GM19025 (cell line): ENCODE measurements around the gene C19orf38.
"Not testable (repeated sequence)": the region's sequence is repeated elsewhere in the genome, so short reads cannot be mapped to it uniquely, and the experiment has no call there.

Experiments used
- ATAC-seq: cut with Tn5 transposase; IDR thresholded peaks from one replicate; pipeline ENCODE4 v1.9.1; 2021; ENCODE audit warnings: mild to moderate bottlenecking, low read depth, moderate library complexity; ENCODE audit not compliant: unreplicated experiment

The C19orf38 gene

DNA sequence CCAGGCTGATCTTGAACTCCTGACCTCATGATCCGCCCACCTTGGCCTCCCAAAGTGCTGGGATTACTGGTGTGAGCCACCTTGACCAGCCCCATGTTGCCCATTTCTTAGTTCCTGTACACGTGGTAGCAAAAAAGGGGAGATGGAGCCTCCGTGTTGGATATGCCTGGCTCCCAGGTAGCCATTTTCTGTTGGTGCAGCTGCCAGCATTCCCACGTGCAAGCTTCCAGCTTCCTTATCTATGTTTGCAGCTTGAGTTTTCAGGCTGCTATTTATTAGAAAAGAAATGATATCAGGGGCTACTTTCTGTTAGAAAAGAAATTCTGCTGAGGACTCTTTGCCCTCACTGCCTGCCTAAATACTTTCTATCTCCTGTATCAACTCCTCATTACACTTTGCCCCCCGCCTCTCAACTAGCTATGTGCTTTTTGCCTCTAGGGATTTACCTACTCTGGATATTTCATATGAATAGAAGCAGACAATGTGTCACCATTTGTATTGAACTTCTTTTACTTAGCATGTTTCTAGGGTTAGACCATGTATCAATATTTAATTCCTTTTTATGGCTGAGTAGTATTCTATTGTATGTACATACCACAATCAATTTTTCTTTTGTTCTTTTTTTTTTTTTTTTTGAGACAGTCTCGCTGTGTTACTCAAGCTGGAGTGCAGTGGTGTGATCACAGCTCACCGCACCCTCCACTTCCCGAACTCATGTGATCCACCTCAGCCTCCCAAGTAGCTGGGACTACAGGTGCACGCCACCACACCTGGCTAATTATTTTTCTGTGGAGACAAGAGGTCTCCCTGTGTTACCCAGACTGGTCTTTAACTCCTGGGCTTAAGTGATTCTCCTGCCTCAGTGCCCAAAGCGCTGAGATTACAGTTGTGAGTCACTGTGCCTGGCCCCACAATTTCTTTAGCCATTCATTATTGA lies 8.8 kb upstream of the C19orf38 start:
- no peak for ATAC-seq

DNA sequence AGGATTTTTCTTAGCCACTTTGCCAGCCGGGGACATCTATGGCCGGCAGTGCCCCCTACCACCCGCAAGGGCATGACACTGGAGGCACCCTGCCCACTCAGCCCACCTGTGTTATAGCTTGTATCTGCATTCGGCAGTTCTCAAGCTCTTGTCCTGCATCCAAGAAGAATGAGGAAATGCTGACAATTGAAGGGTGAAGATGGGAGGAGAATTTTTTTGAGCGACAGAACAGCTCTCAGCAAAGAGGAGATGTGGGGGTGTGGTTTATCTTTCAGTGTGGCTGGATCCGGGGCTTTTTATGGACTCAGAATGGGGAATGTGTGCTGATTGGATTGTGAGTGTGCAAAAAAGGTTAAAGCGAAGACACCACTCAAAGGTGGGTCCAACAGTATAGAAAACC lies 5.4 kb upstream of the C19orf38 start:
- no peak for ATAC-seq

DNA sequence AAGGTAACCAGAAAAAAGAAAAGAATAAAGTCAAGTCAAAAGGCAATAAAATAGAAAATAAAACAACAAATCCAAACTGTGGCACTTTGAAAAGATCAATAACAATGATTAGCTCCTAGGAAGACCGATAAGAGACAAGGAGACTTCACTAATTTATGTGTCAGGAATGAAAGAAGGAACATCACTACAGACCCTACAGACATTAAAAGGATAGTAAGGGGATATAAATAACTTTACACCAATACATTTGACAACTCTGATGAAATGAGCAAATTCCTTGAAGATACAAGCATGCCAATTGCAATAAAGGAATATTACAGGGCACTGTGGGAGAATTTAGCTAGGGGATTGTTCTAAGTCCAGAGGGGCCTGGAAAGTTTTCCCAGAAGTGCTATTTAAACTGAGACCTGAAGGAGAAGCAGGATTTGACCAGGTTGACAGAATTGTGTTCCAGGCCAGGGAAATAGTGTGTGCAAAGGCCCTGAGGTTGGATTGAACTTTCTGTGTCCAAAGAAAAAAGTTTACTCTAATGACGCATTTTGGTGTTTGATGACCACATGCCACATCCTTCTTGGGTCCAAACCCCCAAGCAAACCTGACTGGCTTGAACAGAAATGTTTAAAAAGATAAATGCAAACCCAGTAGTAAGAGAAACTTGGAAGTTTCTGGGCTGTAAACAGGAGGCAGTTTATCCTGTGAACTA lies 1.6 kb upstream of the C19orf38 start:
- ATAC-seq: no peak

DNA sequence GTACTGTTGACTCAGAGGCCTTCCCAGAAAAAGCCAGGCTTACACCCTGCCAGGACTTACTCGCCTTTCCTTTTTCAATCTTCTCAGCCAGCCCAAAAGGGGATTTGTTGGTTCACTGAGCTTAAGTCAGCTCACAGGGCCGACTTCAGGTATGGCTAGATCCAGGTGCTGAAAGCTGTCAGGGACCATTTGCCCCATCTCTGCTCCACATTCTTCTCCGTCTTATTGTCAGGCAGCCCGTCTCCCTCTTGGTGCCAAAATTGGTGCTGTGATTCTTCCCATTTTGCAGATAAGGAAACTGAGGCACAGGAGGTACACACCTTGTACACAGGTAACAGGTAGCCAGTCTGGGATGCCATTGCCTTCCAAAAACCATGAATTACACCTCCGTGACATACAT lies 2.4 kb downstream of the C19orf38 start:
- no peak for ATAC-seq

DNA sequence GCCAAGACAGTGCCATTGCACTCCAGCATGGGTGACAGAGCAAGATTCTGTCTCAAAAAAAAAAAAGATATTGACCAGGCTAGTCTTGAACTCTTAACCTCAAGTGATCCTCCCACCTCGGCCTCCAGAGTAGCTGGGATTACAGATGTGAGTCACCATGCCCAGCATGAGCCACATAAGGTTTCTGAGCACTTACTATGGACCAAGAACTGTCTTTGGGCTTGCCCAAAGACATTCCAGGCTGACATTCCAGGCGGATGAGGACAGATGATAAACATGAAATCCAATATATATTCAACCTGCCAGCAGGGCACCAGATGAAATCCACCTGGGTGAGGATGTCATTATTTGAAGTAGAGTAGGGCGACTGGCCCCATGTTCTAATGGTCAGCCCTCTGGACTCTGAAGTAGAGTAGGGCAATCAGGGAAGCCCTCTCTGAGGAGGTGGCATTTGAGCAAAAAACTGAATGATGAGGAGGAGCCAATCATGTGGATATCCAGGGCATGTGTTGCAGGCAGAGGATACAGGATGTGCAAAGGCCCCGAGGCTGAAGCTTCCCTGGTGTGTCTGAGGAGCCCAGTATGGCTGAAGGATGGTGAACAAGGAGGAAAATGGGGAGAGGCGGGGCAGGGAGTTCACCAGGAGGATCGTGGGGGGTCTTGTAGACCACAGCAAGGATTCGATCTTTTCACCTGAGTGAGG lies 4.0 kb downstream of the C19orf38 start:
- ATAC-seq: no peak

DNA sequence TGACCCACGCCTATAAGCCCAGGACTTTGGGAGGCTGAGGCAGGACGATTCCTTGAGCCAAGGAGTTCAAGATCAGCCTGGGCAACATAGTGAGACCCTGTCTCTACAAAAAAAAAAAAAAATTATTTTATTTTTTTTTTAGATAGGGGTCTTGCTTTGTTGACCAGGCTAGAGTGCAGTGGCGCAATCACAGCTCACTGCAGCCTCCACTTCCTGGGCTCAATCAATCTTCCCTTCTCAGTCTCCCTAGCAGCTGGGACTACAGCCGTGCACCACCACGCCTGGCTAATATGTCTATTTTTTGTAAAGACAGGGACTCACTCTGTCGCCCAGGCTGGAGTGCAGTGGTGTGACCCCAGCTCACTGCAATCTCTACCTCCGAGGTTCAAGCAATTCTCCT lies 4.7 kb downstream of the C19orf38 start:
- no peak for ATAC-seq

DNA sequence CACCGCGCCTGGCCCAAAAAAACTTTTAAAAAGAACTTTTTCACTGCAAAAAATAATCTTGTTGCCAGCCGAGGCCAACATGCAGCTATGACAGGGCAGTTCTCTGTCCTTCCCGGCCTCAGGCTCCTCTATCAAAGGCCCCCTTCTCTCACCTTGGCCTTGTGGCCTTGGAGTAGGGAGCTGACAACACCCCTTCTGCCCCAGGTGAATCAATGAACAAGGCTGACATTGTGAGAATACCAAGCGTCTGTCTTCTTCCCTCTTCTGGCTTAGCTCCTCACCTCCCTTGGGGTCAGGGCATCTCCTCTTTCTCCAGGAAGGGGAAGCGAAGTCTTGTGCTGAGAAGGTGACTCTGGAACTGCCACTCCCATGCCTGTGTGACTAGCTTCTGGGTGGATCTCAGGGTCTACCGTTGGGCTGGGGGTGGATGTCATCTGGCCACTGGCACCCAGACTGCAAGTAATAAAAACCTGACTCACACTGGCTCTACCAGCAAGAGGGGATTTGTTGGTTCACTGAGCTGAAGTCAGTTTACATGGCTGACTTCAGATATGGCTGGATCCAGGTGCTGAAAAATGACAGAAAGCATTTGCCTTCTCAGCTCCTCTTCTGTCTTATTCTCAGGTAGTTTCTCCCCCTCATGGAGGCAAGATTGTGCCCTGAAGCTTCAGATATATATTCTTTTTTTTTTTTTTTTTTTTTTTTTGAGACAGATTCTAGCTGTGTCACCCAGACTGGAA lies 6.3 kb downstream of the C19orf38 start:
- ATAC-seq: no peak

DNA sequence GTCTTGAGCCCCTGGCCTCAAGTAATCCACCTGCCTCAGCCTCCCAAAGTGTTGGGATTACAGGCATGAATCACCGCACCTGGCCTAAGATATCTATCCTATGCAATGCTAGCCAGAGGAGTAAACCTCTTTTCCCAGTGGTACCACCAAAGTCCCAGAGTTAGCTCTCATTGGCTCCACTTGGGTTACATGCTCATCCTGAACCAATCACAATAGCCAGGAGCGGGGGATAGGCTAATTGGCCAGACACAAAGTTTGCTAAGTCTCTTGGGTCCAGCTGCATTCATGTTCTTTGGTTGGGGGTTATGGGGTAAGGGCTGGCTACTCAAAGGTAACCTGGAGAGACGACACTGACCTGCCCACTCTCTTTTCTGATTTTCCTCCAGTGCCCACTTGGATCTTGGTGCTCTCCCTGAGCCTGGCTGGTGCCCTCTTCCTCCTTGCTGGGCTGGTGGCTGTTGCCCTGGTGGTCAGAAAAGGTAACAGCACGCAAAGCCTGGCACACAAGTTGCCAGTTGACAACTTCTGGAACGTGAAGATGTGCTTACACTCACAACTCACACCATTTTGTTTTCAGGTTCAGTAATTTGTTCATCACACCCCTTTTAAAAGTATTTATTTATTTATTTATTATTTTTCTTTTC lies 7.8 kb downstream of the C19orf38 start:
- ATAC-seq: no peak

DNA sequence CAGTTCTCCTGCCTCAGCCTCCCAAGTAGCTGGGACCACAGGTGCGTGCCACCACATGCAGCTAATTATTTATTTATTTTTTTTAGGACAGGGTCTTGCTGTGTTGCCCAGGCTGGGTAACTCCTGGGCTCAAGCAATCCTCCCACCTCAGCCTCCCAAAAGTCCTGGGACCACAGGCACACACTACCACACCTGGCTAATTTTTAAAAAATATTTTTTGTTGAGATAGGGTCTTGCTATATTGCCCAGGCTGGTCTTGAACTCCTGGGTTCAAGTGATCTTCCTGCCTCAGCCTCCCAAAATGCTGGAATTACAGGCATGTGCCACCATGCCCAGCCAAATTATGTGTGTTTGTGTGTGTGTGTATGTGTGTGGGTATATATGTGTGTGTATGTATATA lies 8.7 kb downstream of the C19orf38 start:
- ATAC-seq: not testable (repeated sequence)

DNA sequence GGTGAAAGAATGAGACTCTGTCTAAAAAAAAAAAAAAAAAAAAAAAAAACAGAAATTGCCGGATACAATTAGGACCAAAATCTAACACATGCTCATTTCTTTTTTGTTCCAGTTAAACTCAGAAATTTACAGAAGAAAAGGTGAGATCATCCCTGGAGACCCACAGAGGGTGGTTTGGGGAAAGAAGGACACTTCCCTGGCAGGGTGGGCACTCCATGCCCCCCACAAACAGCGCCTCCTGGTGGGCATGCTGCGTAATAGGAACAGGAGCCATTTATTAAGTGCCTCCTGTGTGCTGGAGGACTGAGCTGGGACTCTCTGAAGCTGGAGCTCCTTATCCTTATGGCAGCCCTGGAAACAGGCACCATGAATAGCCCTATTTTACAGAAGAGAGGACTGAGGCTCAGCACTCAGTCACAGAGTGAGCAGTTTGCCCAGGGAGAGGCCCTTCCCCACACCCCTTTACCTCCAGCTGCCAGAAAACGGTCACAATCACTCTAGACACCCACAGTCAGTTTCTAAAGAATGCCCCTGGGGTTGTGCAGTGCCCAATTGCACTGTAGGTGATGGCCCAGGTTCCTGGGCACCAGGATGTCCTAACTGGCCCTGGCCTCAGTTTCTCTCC lies 10.1 kb downstream of the C19orf38 start:
- ATAC-seq: no peak

DNA sequence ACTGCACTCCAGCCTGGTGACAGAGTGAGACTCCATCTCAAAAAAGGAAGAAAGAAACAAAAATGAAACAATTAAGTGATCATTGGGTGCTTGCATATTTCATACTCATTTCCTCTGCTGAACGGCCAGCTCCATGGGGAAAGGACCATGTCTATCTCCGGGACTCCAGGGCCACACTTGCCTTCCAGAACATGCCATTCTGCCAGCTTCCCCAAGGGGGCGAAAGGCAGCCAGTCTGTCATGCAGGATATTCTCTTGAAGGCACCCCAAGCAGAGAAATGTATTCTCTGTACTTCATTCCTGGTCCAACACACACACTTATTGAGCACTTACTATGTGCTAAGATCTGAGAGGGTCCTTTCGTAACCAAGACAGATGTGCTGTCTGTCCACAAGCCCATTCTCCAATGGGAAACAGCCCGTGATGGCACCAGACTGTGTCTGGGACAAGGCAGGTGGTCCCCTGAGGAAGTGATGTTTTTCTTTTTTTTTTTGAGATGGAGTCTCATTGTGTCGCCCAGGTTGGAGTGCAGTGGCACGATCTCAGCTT lies 13.0 kb downstream of the C19orf38 start:
- ATAC-seq: no peak

DNA sequence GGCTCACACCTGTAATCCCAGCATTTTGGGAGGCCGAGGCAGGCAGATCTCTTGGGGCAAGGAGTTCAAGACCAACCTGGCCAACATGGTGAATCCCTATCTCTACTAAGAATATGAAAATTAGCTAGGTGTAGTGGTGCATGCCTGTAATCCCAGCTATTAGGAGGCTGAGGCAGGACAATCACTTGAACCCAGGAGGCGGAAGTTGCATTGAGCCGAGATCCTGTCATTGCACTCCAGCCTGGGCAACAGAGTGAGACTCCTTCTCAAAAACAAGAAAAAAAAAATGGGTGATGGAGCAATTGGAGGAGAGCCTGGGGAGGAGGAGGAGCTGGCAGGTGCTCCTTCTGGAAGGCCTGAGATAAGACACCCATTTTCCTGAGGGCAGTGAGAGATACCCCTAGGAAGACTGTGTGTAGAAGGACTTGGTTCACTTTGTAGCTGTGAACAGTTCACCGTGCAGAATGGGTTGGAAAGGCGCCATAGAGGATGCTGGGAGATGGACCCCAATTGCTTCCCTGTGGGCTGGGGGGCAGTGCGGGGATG lies 14.4 kb downstream of the C19orf38 start:
- ATAC-seq: no peak

DNA sequence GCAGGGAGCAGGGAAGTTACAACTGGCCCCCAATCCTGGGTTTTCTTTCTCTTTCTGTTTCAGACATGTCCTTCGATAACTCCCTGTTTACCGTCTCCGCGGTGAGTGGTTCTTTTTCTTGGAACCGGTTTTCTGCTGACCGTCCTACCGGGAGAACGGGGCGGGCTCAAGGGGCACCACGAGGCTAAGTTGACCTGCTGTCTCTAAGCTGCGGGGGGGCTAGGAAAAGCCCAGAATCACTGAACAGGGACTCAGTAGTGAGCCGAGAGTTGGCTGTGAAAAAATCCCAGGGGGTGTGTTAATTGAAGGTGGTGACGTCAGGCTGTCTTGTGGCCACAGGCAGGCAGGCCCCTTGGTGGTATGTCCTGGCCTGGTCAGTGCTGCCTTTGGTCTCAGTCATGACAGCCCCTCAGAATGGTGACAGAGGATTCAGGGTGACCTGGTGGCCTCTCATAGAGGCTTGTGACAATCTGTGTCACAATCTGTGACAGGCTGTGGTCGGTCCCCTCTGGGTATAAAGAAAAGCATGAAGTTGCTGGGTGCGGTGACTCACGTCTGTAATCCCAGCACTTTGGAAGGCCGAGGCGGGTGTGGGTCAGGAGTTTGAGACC lies 15.0 kb downstream of the C19orf38 start:
- ATAC-seq: no peak

DNA sequence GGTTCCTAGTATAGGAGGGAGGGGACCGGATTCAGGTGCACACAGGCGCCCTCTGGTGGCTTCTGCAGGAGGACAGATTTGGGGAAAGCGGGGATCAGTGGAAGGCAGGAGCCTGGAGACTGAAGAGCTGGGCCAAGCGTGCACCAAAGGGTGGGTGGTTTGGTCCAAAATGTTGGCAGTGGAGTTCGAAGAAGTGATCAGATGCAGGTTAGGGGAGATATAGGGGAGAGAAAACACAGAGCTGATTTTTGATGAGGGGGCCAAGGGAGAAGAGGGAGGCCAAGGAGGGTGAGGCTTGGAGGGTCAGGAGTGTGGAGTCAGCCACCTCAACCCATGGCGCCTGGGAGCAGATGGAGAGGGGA lies 16.3 kb downstream of the C19orf38 start:
- no peak for ATAC-seq

DNA sequence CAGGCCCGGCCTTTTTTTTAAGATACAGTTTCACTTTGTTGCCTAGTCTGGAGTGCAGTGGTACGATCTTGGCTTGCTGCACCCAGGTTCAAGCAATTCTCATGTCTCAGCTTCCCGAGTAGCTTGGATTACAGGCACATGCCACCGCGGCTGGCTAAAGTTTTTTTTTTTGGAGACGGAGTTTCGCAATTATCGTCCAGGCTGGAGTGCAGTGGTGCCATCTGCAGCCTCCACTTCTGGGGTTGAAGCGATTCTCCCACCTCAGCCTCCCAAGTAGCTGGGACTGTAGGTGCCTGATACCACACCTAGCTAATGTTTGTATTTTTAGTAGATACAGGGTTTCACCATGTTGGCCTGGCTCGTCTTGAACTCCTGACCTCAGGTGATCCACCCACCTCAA lies 18.3 kb downstream of the C19orf38 start:
- ATAC-seq: no peak

DNA sequence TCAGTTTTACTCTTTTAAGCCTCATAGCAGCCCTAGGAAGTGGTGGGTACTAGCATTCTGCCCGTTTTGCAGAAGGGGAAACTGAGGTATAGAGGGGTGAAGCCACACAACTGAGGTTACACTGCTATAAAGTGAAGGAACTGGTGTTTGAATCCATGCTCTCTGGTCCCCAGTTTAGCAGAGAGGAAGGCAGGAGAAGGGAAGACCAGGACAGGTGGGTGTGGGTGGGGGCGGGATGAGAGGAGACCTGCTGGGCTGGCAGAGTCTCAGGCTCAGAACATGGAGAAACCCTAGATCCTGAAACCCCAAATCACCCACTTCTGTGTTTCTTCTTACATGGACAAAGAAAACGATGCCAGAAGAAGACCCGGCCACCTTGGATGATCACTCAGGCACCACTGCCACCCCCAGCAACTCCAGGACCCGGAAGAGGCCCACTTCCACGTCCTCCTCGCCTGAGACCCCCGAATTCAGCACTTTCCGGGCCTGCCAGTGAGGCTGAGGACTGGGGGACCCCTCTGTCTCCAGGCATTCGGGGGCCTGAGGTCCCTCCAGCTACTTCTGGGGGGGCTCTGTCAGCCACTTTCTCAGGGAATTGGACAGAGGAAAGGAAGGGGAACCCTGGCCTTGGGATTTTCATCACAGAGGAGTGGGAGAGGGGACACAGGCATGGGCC lies 20.8 kb downstream of the C19orf38 start:
- no peak for ATAC-seq

DNA sequence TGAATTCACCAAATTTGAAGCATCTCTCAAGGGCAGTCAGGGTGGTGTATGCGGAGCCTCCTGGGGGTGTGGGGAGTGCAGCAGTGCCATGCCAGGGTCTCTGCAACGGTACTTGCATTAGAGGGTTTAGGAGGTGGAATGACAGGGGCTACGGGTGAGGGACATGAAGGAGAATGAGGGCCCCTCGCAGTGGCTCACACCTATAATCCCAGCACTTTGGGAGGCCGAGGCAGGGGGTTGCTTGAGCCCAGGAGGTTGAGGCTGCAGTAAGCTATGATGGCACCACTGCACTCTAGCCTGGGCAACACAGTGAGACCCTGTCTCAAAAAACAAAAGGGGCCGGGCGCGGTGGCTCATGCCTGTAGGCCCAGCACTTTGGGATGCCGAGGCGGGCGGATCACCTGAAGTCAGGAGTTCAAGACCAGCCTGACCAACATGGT lies 21.7 kb downstream of the C19orf38 start:
- ATAC-seq: not testable (repeated sequence)

DNA sequence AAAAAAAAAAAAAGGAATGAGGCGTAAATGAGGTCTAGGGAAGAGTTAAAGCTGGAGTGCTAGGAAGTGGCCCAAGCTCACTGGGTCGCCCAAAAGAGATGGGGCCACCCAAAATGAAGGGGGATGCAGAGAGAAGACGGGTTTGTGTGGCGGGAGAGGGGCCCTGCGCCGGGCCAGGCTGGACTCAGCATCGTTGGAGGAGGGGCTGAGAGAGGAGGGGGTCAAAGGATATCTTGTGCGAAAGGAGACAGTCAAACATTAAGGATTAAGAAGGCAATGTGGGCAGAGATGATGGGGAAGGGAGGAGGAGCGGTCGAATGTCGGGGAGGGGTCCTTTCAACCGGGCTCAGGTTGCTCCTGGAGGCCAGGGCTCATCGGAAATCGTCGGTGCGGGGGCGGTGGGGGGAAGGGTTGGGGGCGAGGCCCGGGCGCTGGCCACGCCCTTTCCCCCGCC lies 22.3 kb downstream of the C19orf38 start:
- no peak for ATAC-seq
